Measurements from ENCODE around the gene TRIO. TPM values are rescaled to one million over a fixed set of nuclear protein-coding genes. Genes with fewer than 3 reads are reported as not detected.

TRIO gene
- polyA plus RNA-seq, 1 of the 3 experiments (the other 2 are of a cell fraction), result 229 TPM

GRCh38 chr5:14453481-14453880, 310.3 kb downstream of the TRIO start (continued):
- TF ChIP-seq FOXJ3 (CRISPR knock-in tag; IDR thresholded peaks at IDR 0.05) (no peak), RCOR1 (IDR thresholded peaks at IDR 0.05; ENCODE audit: low read length) (no peak), YY1 (IDR thresholded peaks at IDR 0.05; ENCODE audit: low read depth) (no peak), TAF1 (IDR thresholded peaks at IDR 0.05; ENCODE audit: borderline replicate concordance, low read depth, low read length) (no peak)
- TF ChIP-seq, protein P1, sequence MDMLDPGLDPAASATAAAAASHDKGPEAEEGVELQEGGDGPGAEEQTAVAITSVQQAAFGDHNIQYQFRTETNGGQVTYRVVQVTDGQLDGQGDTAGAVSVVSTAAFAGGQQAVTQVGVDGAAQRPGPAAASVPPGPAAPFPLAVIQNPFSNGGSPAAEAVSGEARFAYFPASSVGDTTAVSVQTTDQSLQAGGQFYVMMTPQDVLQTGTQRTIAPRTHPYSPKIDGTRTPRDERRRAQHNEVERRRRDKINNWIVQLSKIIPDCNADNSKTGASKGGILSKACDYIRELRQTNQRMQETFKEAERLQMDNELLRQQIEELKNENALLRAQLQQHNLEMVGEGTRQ (IDR thresholded peaks at IDR 0.05; ENCODE audit: borderline replicate concordance, low read depth, low read length), result no peak

DNA sequence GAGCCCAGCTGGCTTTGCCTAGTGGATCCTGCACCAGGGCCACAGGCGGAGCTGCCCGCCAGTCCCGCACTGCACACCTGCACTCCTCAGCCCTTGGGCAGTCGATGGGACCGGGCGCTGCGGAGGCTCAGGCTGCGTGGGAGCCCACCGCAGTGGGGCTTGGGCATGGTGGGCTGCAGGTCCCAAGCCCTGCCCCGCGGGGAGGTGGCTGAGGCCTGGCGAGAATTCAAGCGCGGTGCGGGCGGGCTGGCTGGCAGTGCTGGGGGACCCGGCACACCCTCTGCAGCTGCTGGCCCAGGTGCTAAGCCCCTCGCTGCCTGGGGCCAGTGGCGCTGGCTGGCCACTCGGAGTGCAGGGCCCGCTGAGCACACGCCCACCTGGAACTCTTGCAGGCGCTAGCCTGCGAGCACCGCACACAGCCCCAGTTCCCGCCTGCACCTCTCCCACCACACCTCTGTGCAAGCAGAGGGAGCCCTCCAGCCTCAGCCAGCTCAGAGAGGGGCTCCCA, 312.7 kb downstream of the TRIO start:
- Histone ChIP-seq H3F3A (replicated peaks; ENCODE audit: insufficient read depth) (peaks cover 27% of the 10 kb centered on the region), H3K4me3 (ENCODE audit: low read depth in 2 of 2, low read length in 1 of 2) (no peak overlapping the region), H3K79me2 (ENCODE audit: insufficient read depth) (peaks cover 100% of the 10 kb centered on the region), H3K9me2 (no peaks in the 10 kb centered on the region), H3K27me3 (ENCODE audit: insufficient read depth) (no peaks in the 10 kb centered on the region), H4K20me1 (ENCODE audit: insufficient read depth) (peaks cover 78% of the 10 kb centered on the region), H3K27ac (ENCODE audit: low read depth in 2 of 2, low read length in 1 of 2) (peak overlapping the region in 1 of 2 experiments; percentile 62; a peak in 2 of 4 replicates), H3K36me3 (replicated peaks in 1 of 2; ENCODE audit: control insufficient read depth in 1 of 2, insufficient read depth in 2 of 2, low read length in 1 of 2) (peaks cover 64 to 66% of the 10 kb centered on the region in 2 experiments), H3K9me3 (no peaks in the 10 kb centered on the region), H2AFZ (ENCODE audit: low read depth) (no peak overlapping the region), H3K9ac (no peak overlapping the region), H3K4me2 (no peak overlapping the region), H3K4me1 (ENCODE audit: control insufficient read depth in 1 of 2, insufficient read depth in 2 of 2, low read depth in 1 of 2, low read length in 1 of 2) (peaks cover 29 to 56% of the 10 kb centered on the region in 2 experiments)
- 97% methylated on average over 16 of the region's 26 CpGs for WGBS (ENCODE audit: low lambda C conversion rate)
- ChIA-PET POLR2A (interaction anchor here (1.4 kb wide), 1 partner anchor 14 kb away, joined by 3 read pairs; no protein-coding TSS in a partner anchor), CTCF (interaction anchor here (0.6 to 1.4 kb wide), 2 partner anchors 127 to 278 kb away, joined by 3 read pairs; no protein-coding TSS in a partner anchor)
- TF ChIP-seq MEF2A (IDR thresholded peaks at IDR 0.05; ENCODE audit: borderline replicate concordance, low read depth) (no peak), IRF3 (IDR thresholded peaks at IDR 0.05; ENCODE audit: low read depth, low read length) (no peak), EZH2phosphoT487 (IDR thresholded peaks at IDR 0.05; ENCODE audit: borderline replicate concordance, low read depth) (no peak), POLR2AphosphoS5 (IDR thresholded peaks at IDR 0.05; ENCODE audit: low read depth, low read length) (no peak), GATA2 (CRISPR knock-in tag; IDR thresholded peaks at IDR 0.05) (no peak), PBX3 (IDR thresholded peaks at IDR 0.05) (no peak), RAD21 (IDR thresholded peaks at IDR 0.05; ENCODE audit: low read length) (no peak), JUND (IDR thresholded peaks at IDR 0.05) (no peak)
- TF ChIP-seq, protein P2, sequence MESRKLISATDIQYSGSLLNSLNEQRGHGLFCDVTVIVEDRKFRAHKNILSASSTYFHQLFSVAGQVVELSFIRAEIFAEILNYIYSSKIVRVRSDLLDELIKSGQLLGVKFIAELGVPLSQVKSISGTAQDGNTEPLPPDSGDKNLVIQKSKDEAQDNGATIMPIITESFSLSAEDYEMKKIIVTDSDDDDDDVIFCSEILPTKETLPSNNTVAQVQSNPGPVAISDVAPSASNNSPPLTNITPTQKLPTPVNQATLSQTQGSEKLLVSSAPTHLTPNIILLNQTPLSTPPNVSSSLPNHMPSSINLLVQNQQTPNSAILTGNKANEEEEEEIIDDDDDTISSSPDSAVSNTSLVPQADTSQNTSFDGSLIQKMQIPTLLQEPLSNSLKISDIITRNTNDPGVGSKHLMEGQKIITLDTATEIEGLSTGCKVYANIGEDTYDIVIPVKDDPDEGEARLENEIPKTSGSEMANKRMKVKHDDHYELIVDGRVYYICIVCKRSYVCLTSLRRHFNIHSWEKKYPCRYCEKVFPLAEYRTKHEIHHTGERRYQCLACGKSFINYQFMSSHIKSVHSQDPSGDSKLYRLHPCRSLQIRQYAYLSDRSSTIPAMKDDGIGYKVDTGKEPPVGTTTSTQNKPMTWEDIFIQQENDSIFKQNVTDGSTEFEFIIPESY (IDR thresholded peaks at IDR 0.05; ENCODE audit: borderline replicate concordance, low read depth), result no peak
- no peak for DNase-seq
